ENCODE results near the gene PPL. TPM values are rescaled to one million over a fixed set of nuclear protein-coding genes. Genes with fewer than 3 reads are reported as not detected.
"Not testable (repeated sequence)": the region's sequence is repeated elsewhere in the genome, so short reads cannot be mapped to it uniquely, and the experiment has no call there.

The PPL gene
- total and polyA plus RNA-seq, 2 experiments from 2014 or later: 32.8 to 44.5 TPM

GRCh38 chr16:4966736-4967453 lies 29.9 kb upstream of the PPL start:
- Histone ChIP-seq H3K4me3 (no peak overlapping the region), H3K27ac (no peak overlapping the region), H3K9me2 (replicated peaks; ENCODE audit: insufficient read depth) (no peaks in the 10 kb centered on the region), H3K4me1 (ENCODE audit: insufficient read depth) (no peaks in the 10 kb centered on the region), H3K36me3 (replicated peaks; ENCODE audit: insufficient read depth, low read depth) (no peaks in the 10 kb centered on the region), H3K27me3 (no peaks in the 10 kb centered on the region), H3K9me3 (ENCODE audit: low read depth) (no peaks in the 10 kb centered on the region), H4K20me1 (ENCODE audit: insufficient read depth, poor library complexity, severe bottlenecking) (no peaks in the 10 kb centered on the region), H2AFZ (no peak overlapping the region), H3K79me2 (no peaks in the 10 kb centered on the region), H3K4me2 (no peak overlapping the region)
- no peak for TF ChIP-seq CTCF (IDR thresholded peaks at IDR 0.05; ENCODE audit: poor library complexity)
- TF ChIP-seq EZH2phosphoT487 (IDR thresholded peaks at IDR 0.05; ENCODE audit: low read depth, severe bottlenecking, unreplicated experiment): no peak
- no peak for TF ChIP-seq EZH2 (IDR thresholded peaks at IDR 0.05; ENCODE audit: borderline replicate concordance)
- no peak for DNase-seq (ENCODE audit: low spot score)
- 84% methylated on average over 10 of the region's 10 CpGs for WGBS (ENCODE audit: low lambda C conversion rate, missing lambda C conversion rate)

- H3K27ac ChIP-seq; H2AFZ ChIP-seq; H3K27me3 ChIP-seq; H3K4me2 ChIP-seq; H4K20me1 ChIP-seq (ENCODE audit: insufficient read depth, poor library complexity, severe bottlenecking); H3K4me3 ChIP-seq; H3K36me3 ChIP-seq (replicated peaks; ENCODE audit: insufficient read depth, low read depth); H3K9me3 ChIP-seq (ENCODE audit: low read depth); H3K9me2 ChIP-seq (replicated peaks; ENCODE audit: insufficient read depth); H3K79me2 ChIP-seq; H3K4me1 ChIP-seq (ENCODE audit: insufficient read depth); DNase-seq (ENCODE audit: low spot score): not testable (repeated sequence)
- 89% methylated on average over 7 of the region's 7 CpGs for WGBS (ENCODE audit: low lambda C conversion rate, missing lambda C conversion rate)
Measured at GRCh38 chr16:4963527-4963926, 26.6 kb upstream of the PPL start.

- Histone ChIP-seq H3K27ac (no peak overlapping the region), H2AFZ (no peak overlapping the region), H3K4me1 (ENCODE audit: insufficient read depth) (peaks cover 4% of the 10 kb centered on the region), H4K20me1 (ENCODE audit: insufficient read depth, poor library complexity, severe bottlenecking) (no peaks in the 10 kb centered on the region), H3K4me3 (no peak overlapping the region), H3K9me3 (ENCODE audit: low read depth) (no peaks in the 10 kb centered on the region), H3K79me2 (no peaks in the 10 kb centered on the region), H3K4me2 (no peak overlapping the region), H3K27me3 (no peaks in the 10 kb centered on the region), H3K9me2 (replicated peaks; ENCODE audit: insufficient read depth) (no peaks in the 10 kb centered on the region), H3K36me3 (replicated peaks; ENCODE audit: insufficient read depth, low read depth) (no peaks in the 10 kb centered on the region)
- TF ChIP-seq EZH2 (IDR thresholded peaks at IDR 0.05; ENCODE audit: borderline replicate concordance): no peak
- no peak for TF ChIP-seq CTCF (IDR thresholded peaks at IDR 0.05; ENCODE audit: poor library complexity)
- no peak for TF ChIP-seq EZH2phosphoT487 (IDR thresholded peaks at IDR 0.05; ENCODE audit: low read depth, severe bottlenecking, unreplicated experiment)
- DNase-seq (ENCODE audit: low spot score): no peak
- 78% methylated on average over 7 of the region's 7 CpGs for WGBS (ENCODE audit: low lambda C conversion rate, missing lambda C conversion rate)
Measured at GRCh38 chr16:4962716-4963115, 25.8 kb upstream of the PPL start.

- Histone ChIP-seq H3K27ac (no peak overlapping the region), H3K79me2 (no peaks in the 10 kb centered on the region), H3K4me2 (no peak overlapping the region), H2AFZ (no peak overlapping the region), H3K36me3 (replicated peaks; ENCODE audit: insufficient read depth, low read depth) (no peaks in the 10 kb centered on the region), H3K27me3 (no peaks in the 10 kb centered on the region), H3K9me3 (ENCODE audit: low read depth) (no peaks in the 10 kb centered on the region), H3K4me3 (no peak overlapping the region), H4K20me1 (ENCODE audit: insufficient read depth, poor library complexity, severe bottlenecking) (no peaks in the 10 kb centered on the region), H3K9me2 (replicated peaks; ENCODE audit: insufficient read depth) (no peaks in the 10 kb centered on the region), H3K4me1 (ENCODE audit: insufficient read depth) (peaks cover 4% of the 10 kb centered on the region)
- TF ChIP-seq CTCF (IDR thresholded peaks at IDR 0.05; ENCODE audit: poor library complexity) (no peak), EZH2 (IDR thresholded peaks at IDR 0.05; ENCODE audit: borderline replicate concordance) (no peak), EZH2phosphoT487 (IDR thresholded peaks at IDR 0.05; ENCODE audit: low read depth, severe bottlenecking, unreplicated experiment) (no peak)
- WGBS (ENCODE audit: low lambda C conversion rate, missing lambda C conversion rate): 80% methylated on average over 6 of the region's 6 CpGs
- no peak for DNase-seq (ENCODE audit: low spot score)
Measured at GRCh38 chr16:4960579-4960978, 23.6 kb upstream of the PPL start.

All from hepatocyte (in vitro differentiated cells).